Measurements from ENCODE around the gene SMTNL2.
"Not testable (repeated sequence)": the region's sequence is repeated elsewhere in the genome, so short reads cannot be mapped to it uniquely, and the experiment has no call there.

DNA sequence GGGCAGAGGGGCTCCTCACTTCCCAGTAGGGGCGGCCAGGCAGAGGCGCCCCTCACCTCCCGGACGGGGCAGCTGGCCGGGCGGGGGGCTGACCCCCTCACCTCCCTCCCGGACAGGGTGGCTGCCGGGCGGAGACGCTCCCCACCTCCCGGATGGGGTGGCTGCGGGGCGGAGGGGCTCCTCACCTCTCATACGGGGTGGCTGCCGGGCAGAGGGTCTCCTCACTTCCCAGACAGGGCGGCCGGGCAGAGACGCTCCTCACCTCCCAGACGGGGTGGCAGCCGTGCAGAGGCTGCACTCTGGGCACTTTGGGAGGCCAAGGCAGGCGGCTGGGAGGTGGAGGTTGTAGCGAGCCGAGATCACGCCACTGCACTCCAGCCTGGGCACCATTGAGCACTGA, 6.0 kb upstream of the SMTNL2 start:
- not testable (repeated sequence) for TF ChIP-seq POLR2AphosphoS5 (IDR thresholded peaks at IDR 0.05; ENCODE audit: control insufficient read depth, insufficient read depth, low read depth, low read length); CHD4 (IDR thresholded peaks at IDR 0.05; ENCODE audit: insufficient read depth, insufficient replicate concordance, low read depth, low read length, poor library complexity, severe bottlenecking); JUN (IDR thresholded peaks at IDR 0.05; ENCODE audit: borderline replicate concordance, low read depth, low read length); JUN (CRISPR knock-in tag; IDR thresholded peaks at IDR 0.05; ENCODE audit: borderline replicate concordance); STAT5A (IDR thresholded peaks at IDR 0.05; ENCODE audit: borderline replicate concordance, low read length); GABPA (tag; conservative IDR thresholded peaks at IDR 0.05; ENCODE audit: low read depth); NCOA2 (IDR thresholded peaks at IDR 0.05; ENCODE audit: partially characterized antibody in 2 of 2); HDAC2 (IDR thresholded peaks at IDR 0.05); SMAD4 (CRISPR knock-in tag; conservative IDR thresholded peaks at IDR 0.05); MTF1 (CRISPR knock-in tag; IDR thresholded peaks at IDR 0.05; ENCODE audit: borderline replicate concordance); TCF7 (IDR thresholded peaks at IDR 0.05; ENCODE audit: borderline replicate concordance); RFX5 (IDR thresholded peaks at IDR 0.05; ENCODE audit: low read depth, low read length)
- TF ChIP-seq, protein P1, sequence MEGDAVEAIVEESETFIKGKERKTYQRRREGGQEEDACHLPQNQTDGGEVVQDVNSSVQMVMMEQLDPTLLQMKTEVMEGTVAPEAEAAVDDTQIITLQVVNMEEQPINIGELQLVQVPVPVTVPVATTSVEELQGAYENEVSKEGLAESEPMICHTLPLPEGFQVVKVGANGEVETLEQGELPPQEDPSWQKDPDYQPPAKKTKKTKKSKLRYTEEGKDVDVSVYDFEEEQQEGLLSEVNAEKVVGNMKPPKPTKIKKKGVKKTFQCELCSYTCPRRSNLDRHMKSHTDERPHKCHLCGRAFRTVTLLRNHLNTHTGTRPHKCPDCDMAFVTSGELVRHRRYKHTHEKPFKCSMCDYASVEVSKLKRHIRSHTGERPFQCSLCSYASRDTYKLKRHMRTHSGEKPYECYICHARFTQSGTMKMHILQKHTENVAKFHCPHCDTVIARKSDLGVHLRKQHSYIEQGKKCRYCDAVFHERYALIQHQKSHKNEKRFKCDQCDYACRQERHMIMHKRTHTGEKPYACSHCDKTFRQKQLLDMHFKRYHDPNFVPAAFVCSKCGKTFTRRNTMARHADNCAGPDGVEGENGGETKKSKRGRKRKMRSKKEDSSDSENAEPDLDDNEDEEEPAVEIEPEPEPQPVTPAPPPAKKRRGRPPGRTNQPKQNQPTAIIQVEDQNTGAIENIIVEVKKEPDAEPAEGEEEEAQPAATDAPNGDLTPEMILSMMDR (IDR thresholded peaks at IDR 0.05 in 2 of 3, conservative IDR thresholded peaks at IDR 0.05 in 1 of 3; ENCODE audit: insufficient read depth in 2 of 3, low read depth in 1 of 3, low read length in 3 of 3) = not testable (repeated sequence)
